ENCODE results near the gene TMC4.

TMC4 gene

DNA sequence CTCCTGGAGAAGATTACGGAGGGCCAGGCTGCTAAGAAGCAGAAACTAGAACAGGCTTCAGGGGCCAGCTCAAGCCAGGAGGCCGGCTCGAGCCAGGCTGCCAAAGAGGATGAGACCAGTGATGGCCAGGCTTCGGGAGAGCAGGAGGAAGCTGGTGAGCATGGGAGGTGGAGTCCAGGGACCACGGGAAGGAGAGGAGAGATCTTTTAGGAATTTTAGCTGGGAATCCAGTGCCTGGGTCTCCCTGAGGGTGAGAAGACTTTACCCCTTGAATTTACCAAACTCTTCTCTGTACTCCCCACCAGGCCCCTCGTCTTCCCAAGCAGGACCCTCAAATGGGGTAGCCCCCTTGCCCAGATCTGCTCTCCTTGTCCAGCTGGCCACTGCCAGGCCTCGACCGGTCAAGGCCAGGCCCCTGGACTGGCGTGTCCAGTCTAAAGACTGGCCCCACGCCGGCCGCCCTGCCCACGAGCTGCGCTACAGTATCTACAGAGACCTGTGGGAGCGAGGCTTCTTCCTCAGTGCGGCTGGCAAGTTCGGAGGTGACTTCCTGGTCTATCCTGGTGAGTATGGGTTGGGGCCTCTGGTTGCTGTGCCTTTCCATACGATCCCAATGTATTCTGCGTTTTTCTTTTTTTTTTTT, 19.0 kb upstream of the TMC4 start:
- peak overlapping the region; percentile 89 for H3K4me3 ChIP-seq (ENCODE audit: low read length, poor library complexity, severe bottlenecking)
- no peaks in the 10 kb centered on the region for H3K9me3 ChIP-seq (ENCODE audit: insufficient read depth, low read depth, low read length)
- H3K27me3 ChIP-seq (ENCODE audit: insufficient read depth, low read length, poor library complexity, severe bottlenecking), result no peaks in the 10 kb centered on the region
- peaks cover 39% of the 10 kb centered on the region for H3K79me2 ChIP-seq (ENCODE audit: insufficient read depth, low read length)
- H2AFZ ChIP-seq (ENCODE audit: low read length), result no peak overlapping the region
- no peaks in the 10 kb centered on the region for H3F3A ChIP-seq (ENCODE audit: low read depth)
- peaks cover 26% of the 10 kb centered on the region for H4K20me1 ChIP-seq (ENCODE audit: insufficient read depth, low read length, poor library complexity, severe bottlenecking)
- peaks cover 21% of the 10 kb centered on the region for H3K4me1 ChIP-seq (ENCODE audit: insufficient read depth, low read length, poor library complexity, severe bottlenecking)
- no peak for TF ChIP-seq EZH2phosphoT487 (IDR thresholded peaks at IDR 0.05; ENCODE audit: borderline replicate concordance)
- TF ChIP-seq, protein P1, sequence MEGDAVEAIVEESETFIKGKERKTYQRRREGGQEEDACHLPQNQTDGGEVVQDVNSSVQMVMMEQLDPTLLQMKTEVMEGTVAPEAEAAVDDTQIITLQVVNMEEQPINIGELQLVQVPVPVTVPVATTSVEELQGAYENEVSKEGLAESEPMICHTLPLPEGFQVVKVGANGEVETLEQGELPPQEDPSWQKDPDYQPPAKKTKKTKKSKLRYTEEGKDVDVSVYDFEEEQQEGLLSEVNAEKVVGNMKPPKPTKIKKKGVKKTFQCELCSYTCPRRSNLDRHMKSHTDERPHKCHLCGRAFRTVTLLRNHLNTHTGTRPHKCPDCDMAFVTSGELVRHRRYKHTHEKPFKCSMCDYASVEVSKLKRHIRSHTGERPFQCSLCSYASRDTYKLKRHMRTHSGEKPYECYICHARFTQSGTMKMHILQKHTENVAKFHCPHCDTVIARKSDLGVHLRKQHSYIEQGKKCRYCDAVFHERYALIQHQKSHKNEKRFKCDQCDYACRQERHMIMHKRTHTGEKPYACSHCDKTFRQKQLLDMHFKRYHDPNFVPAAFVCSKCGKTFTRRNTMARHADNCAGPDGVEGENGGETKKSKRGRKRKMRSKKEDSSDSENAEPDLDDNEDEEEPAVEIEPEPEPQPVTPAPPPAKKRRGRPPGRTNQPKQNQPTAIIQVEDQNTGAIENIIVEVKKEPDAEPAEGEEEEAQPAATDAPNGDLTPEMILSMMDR (conservative IDR thresholded peaks at IDR 0.05; ENCODE audit: low read length), result no peak
- H3K36me3 ChIP-seq (ENCODE audit: insufficient read depth, low read length), result peaks cover 10% of the 10 kb centered on the region; the same call in 1 of the 2 replicates
- peak overlapping the region; percentile 82 for H3K4me2 ChIP-seq (ENCODE audit: low read depth, low read length, poor library complexity, severe bottlenecking)
- H3K9ac ChIP-seq (ENCODE audit: low read depth, low read length, poor library complexity, severe bottlenecking), result peak overlapping the region; percentile 93
- no peaks in the 10 kb centered on the region for H3K9me2 ChIP-seq (replicated peaks; ENCODE audit: low read depth, low read length)

DNA sequence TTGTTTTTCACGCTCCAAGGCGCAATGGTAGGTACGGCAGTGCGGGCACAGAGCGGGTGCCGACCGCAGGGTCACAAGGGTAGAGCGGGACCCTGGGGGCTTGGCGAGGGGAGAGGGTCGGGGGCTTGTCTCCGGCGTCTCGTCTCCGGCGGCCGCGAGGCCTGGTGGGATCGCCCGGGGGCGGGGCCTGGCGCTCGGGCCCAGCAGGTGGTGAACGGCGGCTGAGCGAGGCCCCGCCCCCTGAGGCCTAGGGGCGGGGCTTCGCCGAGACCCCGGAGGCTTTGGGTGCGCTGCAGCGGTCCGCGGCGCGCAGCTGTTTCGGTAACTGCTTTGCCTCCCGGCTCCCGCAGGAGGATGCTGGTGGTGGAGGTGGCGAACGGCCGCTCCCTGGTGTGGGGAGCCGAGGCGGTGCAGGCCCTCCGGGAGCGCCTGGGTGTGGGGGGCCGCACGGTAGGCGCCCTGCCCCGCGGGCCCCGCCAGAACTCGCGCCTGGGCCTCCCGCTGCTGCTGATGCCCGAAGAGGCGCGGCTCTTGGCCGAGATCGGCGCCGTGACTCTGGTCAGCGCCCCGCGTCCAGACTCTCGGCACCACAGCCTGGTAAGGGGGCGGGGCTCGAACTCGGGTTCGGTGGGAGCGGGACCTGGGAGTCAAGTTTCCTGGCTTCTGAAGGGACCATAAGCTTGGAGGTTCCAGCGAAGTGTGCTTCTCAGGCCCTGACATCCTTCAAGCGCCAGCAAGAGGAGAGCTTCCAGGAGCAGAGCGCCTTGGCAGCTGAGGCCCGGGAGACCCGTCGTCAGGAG, 18.3 kb upstream of the TMC4 start, which contains the start of gene TSEN34:
Gene TSEN34 (plus strand): TSS at position 298 of the 800 bp plus-strand sequence. CDS start 57 bp downstream, at position 355.
- Histone ChIP-seq H3K4me1 (ENCODE audit: insufficient read depth, low read length, poor library complexity, severe bottlenecking) (peaks cover 26% of the 10 kb centered on the region), H3K79me2 (ENCODE audit: insufficient read depth, low read length) (peaks cover 46% of the 10 kb centered on the region), H3K9ac (ENCODE audit: low read depth, low read length, poor library complexity, severe bottlenecking) (peak within 1 kb of the TSS; percentile 93), H3K9me2 (replicated peaks; ENCODE audit: low read depth, low read length) (no peaks in the 10 kb centered on the region), H3F3A (ENCODE audit: low read depth) (no peaks in the 10 kb centered on the region), H3K4me2 (ENCODE audit: low read depth, low read length, poor library complexity, severe bottlenecking) (peak within 1 kb of the TSS; percentile 82), H3K4me3 (ENCODE audit: low read length, poor library complexity, severe bottlenecking) (peak within 1 kb of the TSS; percentile 89), H3K27me3 (ENCODE audit: insufficient read depth, low read length, poor library complexity, severe bottlenecking) (no peaks in the 10 kb centered on the region), H3K36me3 (ENCODE audit: insufficient read depth, low read length) (peaks cover 10% of the 10 kb centered on the region; the same call in 1 of the 2 replicates), H3K9me3 (ENCODE audit: insufficient read depth, low read depth, low read length) (no peaks in the 10 kb centered on the region), H2AFZ (ENCODE audit: low read length) (peak within 1 kb of the TSS; percentile 97), H4K20me1 (ENCODE audit: insufficient read depth, low read length, poor library complexity, severe bottlenecking) (peaks cover 26% of the 10 kb centered on the region)
- TF ChIP-seq, protein P1 (conservative IDR thresholded peaks at IDR 0.05; ENCODE audit: low read length), result no peak
- TF ChIP-seq EZH2phosphoT487 (IDR thresholded peaks at IDR 0.05; ENCODE audit: borderline replicate concordance), result no peak

DNA sequence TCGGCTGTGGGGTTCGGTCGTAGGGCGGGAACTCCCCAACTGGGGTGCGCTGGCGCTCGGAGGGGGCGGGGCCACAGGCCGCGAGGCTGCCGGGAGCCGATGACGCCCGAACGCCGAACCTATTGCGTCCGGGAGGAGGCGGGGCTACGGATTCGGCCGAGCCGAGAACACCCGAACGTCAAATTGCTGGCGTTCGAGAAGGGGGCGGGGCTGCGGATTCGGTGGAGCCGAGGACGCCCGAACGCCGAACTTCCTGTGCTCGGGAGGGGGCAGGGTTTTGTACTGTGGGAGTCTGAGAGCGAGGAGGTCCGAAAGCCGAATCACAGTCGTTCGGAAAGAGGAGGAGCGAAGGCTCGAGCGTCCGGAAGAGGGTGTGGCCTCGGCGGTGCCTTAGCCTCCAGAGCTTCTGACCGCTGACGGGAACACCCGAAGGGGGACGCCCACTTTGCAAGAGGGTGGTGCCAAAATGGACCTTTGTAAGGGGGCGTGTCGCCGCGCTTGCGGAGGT, 17.6 kb upstream of the TMC4 start:
- no peaks in the 10 kb centered on the region for H3K9me2 ChIP-seq (replicated peaks; ENCODE audit: low read depth, low read length)
- TF ChIP-seq EZH2phosphoT487 (IDR thresholded peaks at IDR 0.05; ENCODE audit: borderline replicate concordance), result no peak
- TF ChIP-seq, protein P1 (conservative IDR thresholded peaks at IDR 0.05; ENCODE audit: low read length), result no peak
- H3F3A ChIP-seq (ENCODE audit: low read depth), result no peaks in the 10 kb centered on the region
- peaks cover 10% of the 10 kb centered on the region; the same call in 1 of the 2 replicates for H3K36me3 ChIP-seq (ENCODE audit: insufficient read depth, low read length)
- H3K4me2 ChIP-seq (ENCODE audit: low read depth, low read length, poor library complexity, severe bottlenecking), result peak overlapping the region; percentile 82
- H4K20me1 ChIP-seq (ENCODE audit: insufficient read depth, low read length, poor library complexity, severe bottlenecking), result peaks cover 26% of the 10 kb centered on the region
- peaks cover 48% of the 10 kb centered on the region for H3K79me2 ChIP-seq (ENCODE audit: insufficient read depth, low read length)
- H2AFZ ChIP-seq (ENCODE audit: low read length), result peak overlapping the region; percentile 97
- H3K9ac ChIP-seq (ENCODE audit: low read depth, low read length, poor library complexity, severe bottlenecking), result peak overlapping the region; percentile 93
- H3K27me3 ChIP-seq (ENCODE audit: insufficient read depth, low read length, poor library complexity, severe bottlenecking), result no peaks in the 10 kb centered on the region
- H3K9me3 ChIP-seq (ENCODE audit: insufficient read depth, low read depth, low read length), result no peaks in the 10 kb centered on the region
- peak overlapping the region; percentile 89 for H3K4me3 ChIP-seq (ENCODE audit: low read length, poor library complexity, severe bottlenecking)
- peaks cover 26% of the 10 kb centered on the region for H3K4me1 ChIP-seq (ENCODE audit: insufficient read depth, low read length, poor library complexity, severe bottlenecking)
